ENCODE data around the gene FBXW11. TPM values are rescaled to one million over a fixed set of nuclear protein-coding genes. Genes with fewer than 3 reads are reported as not detected.

Gene FBXW11
- polyA plus RNA-seq, 2 of the 4 experiments (the other 2 are of a cell fraction) = 39.3 to 80.2 TPM

GRCh38 chr5:171834461-171834860 lies 172.0 kb downstream of the FBXW11 start:
- no peak for ATAC-seq
- no peaks in the 10 kb centered on the region for H3K4me1 ChIP-seq
- H3K4me2 ChIP-seq = no peak overlapping the region
- H3K27ac ChIP-seq = no peak overlapping the region
- H3K4me3 ChIP-seq = no peak overlapping the region
- FAIRE-seq = no peak
- POLR2A ChIA-PET = no interaction called here
- TF ChIP-seq NFE2L2 (conservative IDR thresholded peaks at IDR 0.05; ENCODE audit: low read length) = no peak
- TF ChIP-seq MYC (IDR thresholded peaks at IDR 0.05; ENCODE audit: borderline replicate concordance, low read length) = no peak
- TF ChIP-seq EHMT2 (IDR thresholded peaks at IDR 0.05; ENCODE audit: low read depth) = no peak
- TF ChIP-seq HOXA7 (CRISPR knock-in tag; IDR thresholded peaks at IDR 0.05) = no peak
- TF ChIP-seq, protein P1, sequence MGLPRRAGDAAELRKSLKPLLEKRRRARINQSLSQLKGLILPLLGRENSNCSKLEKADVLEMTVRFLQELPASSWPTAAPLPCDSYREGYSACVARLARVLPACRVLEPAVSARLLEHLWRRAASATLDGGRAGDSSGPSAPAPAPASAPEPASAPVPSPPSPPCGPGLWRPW (IDR thresholded peaks at IDR 0.05) = no peak
- no peak for TF ChIP-seq PBX3 (IDR thresholded peaks at IDR 0.05)
- no peak for TF ChIP-seq SMC3 (IDR thresholded peaks at IDR 0.05)
- TF ChIP-seq GATA3 (IDR thresholded peaks at IDR 0.05; ENCODE audit: borderline replicate concordance) = no peak
- no peak for TF ChIP-seq ESRRA (IDR thresholded peaks at IDR 0.05; ENCODE audit: borderline replicate concordance, low read length)
- TF ChIP-seq KDM5A (IDR thresholded peaks at IDR 0.05) = no peak
- no peak for DNase-seq (ENCODE audit: low read depth in 1 of 2, low spot score in 1 of 2)
- 79% methylated on average over 2 of the region's 2 CpGs for whole genome bisulfite sequencing (ENCODE audit: missing lambda C conversion rate)
- H3K9me3 ChIP-seq = peaks cover 12% of the 10 kb centered on the region; the same call in 2 of the 3 replicates
- CTCF ChIA-PET = interaction anchor here (1.2 to 2.8 kb wide), 4 partner anchors 13 to 416 kb away, joined by 3 to 13 read pairs (median 6); partner anchors contain the start of gene FGF18

DNA sequence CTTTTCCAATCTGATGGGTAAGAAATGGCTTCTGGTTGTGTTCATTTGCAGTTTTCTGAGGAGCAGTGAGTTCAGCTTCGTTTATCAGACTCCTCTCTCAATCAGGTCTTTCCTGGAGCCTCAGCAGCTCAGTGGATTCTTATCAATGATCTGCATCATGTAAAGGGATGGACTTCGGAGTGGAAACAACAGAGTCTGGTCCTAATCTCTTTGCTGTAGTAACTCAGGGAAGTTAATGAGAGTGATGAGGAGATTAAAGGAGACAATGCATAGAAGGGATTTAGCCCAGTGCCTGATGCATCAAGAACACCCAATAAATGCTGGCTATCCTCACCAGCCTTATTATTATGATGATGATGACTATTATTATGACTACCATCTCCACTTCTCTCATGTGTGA lies 173.7 kb downstream of the FBXW11 start:
- Histone ChIP-seq H3K9me3 (peaks cover 15% of the 10 kb centered on the region; the same call in 2 of the 3 replicates), H3K4me3 (no peak overlapping the region), H3K4me1 (no peaks in the 10 kb centered on the region), H3K27ac (no peak overlapping the region), H3K4me2 (no peak overlapping the region)
- CTCF ChIA-PET = interaction anchor here (0.6 to 2.8 kb wide), 3 partner anchors 14 to 203 kb away, joined by 4 to 13 read pairs (median 6); no protein-coding TSS in a partner anchor
- FAIRE-seq = no peak
- no peak for DNase-seq (ENCODE audit: low read depth in 1 of 2, low spot score in 1 of 2)
- ATAC-seq = no peak
- no peak for TF ChIP-seq CHD2 (IDR thresholded peaks at IDR 0.05; ENCODE audit: low read length, partially characterized antibody)
- TF ChIP-seq RAD21 (conservative IDR thresholded peaks at IDR 0.05 in 1 of 2, IDR thresholded peaks at IDR 0.05 in 1 of 2) = no peak
- TF ChIP-seq RCOR1 (IDR thresholded peaks at IDR 0.05; ENCODE audit: low read depth, low read length) = no peak
- TF ChIP-seq POLR2A (IDR thresholded peaks at IDR 0.05; ENCODE audit: low read length) = no peak
- no peak for TF ChIP-seq E2F6 (IDR thresholded peaks at IDR 0.05; ENCODE audit: borderline replicate concordance, low read depth)
- TF ChIP-seq HOXB5 (CRISPR knock-in tag; IDR thresholded peaks at IDR 0.05) = no peak
- no peak for TF ChIP-seq NFE2L2 (conservative IDR thresholded peaks at IDR 0.05; ENCODE audit: low read length)
- TF ChIP-seq HDAC2 (IDR thresholded peaks at IDR 0.05) = no peak
- 18% methylated on average over 2 of the region's 2 CpGs for WGBS (ENCODE audit: missing lambda C conversion rate)
- POLR2A ChIA-PET = no interaction called here

DNA sequence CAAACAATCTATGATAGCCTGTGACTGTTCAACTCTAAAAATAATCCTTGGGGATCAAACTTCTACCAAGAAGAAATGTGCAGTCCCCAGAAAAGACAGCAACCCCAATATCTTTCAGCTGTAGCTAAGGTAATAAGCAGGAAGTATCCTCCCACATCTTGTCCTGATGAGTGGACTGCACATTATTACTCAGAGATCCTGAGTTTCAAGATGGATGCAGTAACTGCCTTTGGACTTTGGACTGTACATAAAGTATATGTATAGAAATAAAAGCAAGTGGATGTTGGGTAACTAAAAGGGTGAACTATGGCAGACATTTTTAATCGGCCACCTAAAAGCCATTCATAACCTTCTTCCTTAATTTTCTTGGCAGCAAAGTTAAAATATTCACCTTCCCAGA lies 175.8 kb downstream of the FBXW11 start:
- Histone ChIP-seq H3K27ac (no peak overlapping the region), H3K4me1 (no peaks in the 10 kb centered on the region), H3K4me2 (no peak overlapping the region), H3K4me3 (no peak overlapping the region), H3K9me3 (peaks cover 15% of the 10 kb centered on the region; the same call in 2 of the 3 replicates)
- ChIA-PET CTCF (interaction anchor here (1.2 kb wide), 1 partner anchor 19 kb away, joined by 4 read pairs; no protein-coding TSS in a partner anchor), POLR2A (no interaction called here)
- no peak for DNase-seq (ENCODE audit: low read depth in 1 of 2, low spot score in 1 of 2)
- TF ChIP-seq MYC (IDR thresholded peaks at IDR 0.05; ENCODE audit: borderline replicate concordance, low read length) (no peak), NFE2L2 (conservative IDR thresholded peaks at IDR 0.05; ENCODE audit: low read length) (no peak), KDM1A (IDR thresholded peaks at IDR 0.05; ENCODE audit: low read depth) (no peak), HDAC2 (IDR thresholded peaks at IDR 0.05) (no peak), BHLHE40 (IDR thresholded peaks at IDR 0.05; ENCODE audit: low read depth, low read length) (no peak), TP53 (CRISPR knock-in tag; IDR thresholded peaks at IDR 0.05) (no peak), EHMT2 (IDR thresholded peaks at IDR 0.05; ENCODE audit: low read depth) (no peak), KDM5A (IDR thresholded peaks at IDR 0.05) (no peak), NR3C1 (IDR thresholded peaks at IDR 0.05) (no peak), ZNF302 (CRISPR knock-in tag; IDR thresholded peaks at IDR 0.05) (no peak), ESRRA (IDR thresholded peaks at IDR 0.05; ENCODE audit: borderline replicate concordance, low read length) (no peak), RFX5 (IDR thresholded peaks at IDR 0.05) (no peak), FOSL2 (IDR thresholded peaks at IDR 0.05) (no peak), FOSL2 (CRISPR knock-in tag; IDR thresholded peaks at IDR 0.05) (no peak), CTCF (IDR thresholded peaks at IDR 0.05) (no peak), EP300 (IDR thresholded peaks at IDR 0.05) (no peak), RCOR1 (IDR thresholded peaks at IDR 0.05; ENCODE audit: low read depth, low read length) (no peak), MAFK (IDR thresholded peaks at IDR 0.05; ENCODE audit: partially characterized antibody) (no peak)
- ATAC-seq = no peak
- WGBS (ENCODE audit: missing lambda C conversion rate) = 0% methylated on average over 1 of the region's 1 CpG
- FAIRE-seq = no peak
